Measurements from ENCODE around the gene CIC.

CIC gene

DNA sequence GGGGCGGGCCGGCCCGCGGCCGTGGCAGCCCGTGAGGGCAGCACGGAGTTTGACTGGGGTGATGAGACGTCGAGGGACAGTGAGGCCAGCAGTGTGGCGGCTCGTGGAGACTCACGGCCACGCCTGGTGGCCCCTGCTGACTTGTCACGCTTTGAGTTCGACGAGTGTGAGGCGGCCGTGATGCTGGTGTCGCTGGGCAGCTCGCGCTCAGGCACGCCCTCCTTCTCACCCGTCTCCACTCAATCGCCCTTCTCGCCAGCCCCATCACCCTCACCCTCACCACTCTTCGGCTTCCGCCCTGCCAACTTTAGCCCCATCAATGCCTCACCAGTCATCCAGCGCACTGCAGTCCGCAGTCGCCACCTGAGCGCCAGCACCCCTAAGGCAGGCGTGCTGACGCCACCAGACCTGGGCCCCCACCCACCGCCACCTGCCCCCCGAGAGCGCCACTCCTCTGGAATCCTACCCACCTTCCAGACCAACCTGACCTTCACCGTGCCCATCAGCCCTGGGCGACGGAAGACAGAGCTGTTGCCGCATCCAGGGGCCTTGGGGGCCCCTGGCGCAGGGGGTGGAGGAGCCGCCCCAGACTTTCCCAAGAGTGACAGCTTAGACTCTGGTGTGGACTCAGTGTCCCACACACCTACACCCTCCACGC lies 4.5 kb downstream of the CIC start:
- H3K9me2 ChIP-seq (replicated peaks; ENCODE audit: insufficient read depth, low read length) = no peaks in the 10 kb centered on the region
- no peaks in the 10 kb centered on the region for H3K9me3 ChIP-seq (replicated peaks; ENCODE audit: insufficient read depth, low read length)
- H3K27me3 ChIP-seq (replicated peaks; ENCODE audit: insufficient read depth, low read length) = no peaks in the 10 kb centered on the region
- TF ChIP-seq, protein P1, sequence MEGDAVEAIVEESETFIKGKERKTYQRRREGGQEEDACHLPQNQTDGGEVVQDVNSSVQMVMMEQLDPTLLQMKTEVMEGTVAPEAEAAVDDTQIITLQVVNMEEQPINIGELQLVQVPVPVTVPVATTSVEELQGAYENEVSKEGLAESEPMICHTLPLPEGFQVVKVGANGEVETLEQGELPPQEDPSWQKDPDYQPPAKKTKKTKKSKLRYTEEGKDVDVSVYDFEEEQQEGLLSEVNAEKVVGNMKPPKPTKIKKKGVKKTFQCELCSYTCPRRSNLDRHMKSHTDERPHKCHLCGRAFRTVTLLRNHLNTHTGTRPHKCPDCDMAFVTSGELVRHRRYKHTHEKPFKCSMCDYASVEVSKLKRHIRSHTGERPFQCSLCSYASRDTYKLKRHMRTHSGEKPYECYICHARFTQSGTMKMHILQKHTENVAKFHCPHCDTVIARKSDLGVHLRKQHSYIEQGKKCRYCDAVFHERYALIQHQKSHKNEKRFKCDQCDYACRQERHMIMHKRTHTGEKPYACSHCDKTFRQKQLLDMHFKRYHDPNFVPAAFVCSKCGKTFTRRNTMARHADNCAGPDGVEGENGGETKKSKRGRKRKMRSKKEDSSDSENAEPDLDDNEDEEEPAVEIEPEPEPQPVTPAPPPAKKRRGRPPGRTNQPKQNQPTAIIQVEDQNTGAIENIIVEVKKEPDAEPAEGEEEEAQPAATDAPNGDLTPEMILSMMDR (IDR thresholded peaks at IDR 0.05; ENCODE audit: low read length) = no peak
- TF ChIP-seq EZH2phosphoT487 (IDR thresholded peaks at IDR 0.05; ENCODE audit: low read length) (no peak), EZH2 (optimal IDR thresholded peaks at IDR 0.05; ENCODE audit: low read depth, low read length) (no peak)
- H3F3A ChIP-seq (ENCODE audit: insufficient read depth, low read length) = peaks cover 13% of the 10 kb centered on the region
- H2AFZ ChIP-seq (ENCODE audit: low read length) = no peak overlapping the region
- H3K9ac ChIP-seq (ENCODE audit: low read length) = no peak overlapping the region
- no peak for DNase-seq
- peaks cover 56% of the 10 kb centered on the region for H3K79me2 ChIP-seq (ENCODE audit: low read length)
- H3K36me3 ChIP-seq (replicated peaks; ENCODE audit: insufficient read depth, low read length) = no peaks in the 10 kb centered on the region
- H3K27ac ChIP-seq (ENCODE audit: low read length) = no peak overlapping the region
- H3K4me2 ChIP-seq (ENCODE audit: low read depth, low read length) = no peak overlapping the region
- no peaks in the 10 kb centered on the region for H4K20me1 ChIP-seq (ENCODE audit: insufficient read depth, low read length)
- peaks cover 8% of the 10 kb centered on the region for H3K4me1 ChIP-seq (ENCODE audit: low read length)
- no peak overlapping the region for H3K4me3 ChIP-seq (ENCODE audit: low read length)

GRCh38 chr19:42274065-42274682 lies 5.1 kb downstream of the CIC start:
- Histone ChIP-seq H3K9me3 (replicated peaks; ENCODE audit: insufficient read depth, low read length) (no peaks in the 10 kb centered on the region), H3K4me3 (ENCODE audit: low read length) (no peak overlapping the region), H3K4me2 (ENCODE audit: low read depth, low read length) (no peak overlapping the region), H4K20me1 (ENCODE audit: insufficient read depth, low read length) (no peaks in the 10 kb centered on the region), H2AFZ (ENCODE audit: low read length) (no peak overlapping the region), H3K36me3 (replicated peaks; ENCODE audit: insufficient read depth, low read length) (no peaks in the 10 kb centered on the region), H3K9ac (ENCODE audit: low read length) (no peak overlapping the region), H3K27me3 (replicated peaks; ENCODE audit: insufficient read depth, low read length) (no peaks in the 10 kb centered on the region), H3K9me2 (replicated peaks; ENCODE audit: insufficient read depth, low read length) (no peaks in the 10 kb centered on the region), H3K79me2 (ENCODE audit: low read length) (peaks cover 56% of the 10 kb centered on the region), H3K27ac (ENCODE audit: low read length) (no peak overlapping the region), H3K4me1 (ENCODE audit: low read length) (peaks cover 12% of the 10 kb centered on the region), H3F3A (ENCODE audit: insufficient read depth, low read length) (peaks cover 13% of the 10 kb centered on the region)
- TF ChIP-seq EZH2 (optimal IDR thresholded peaks at IDR 0.05; ENCODE audit: low read depth, low read length) = no peak
- TF ChIP-seq EZH2phosphoT487 (IDR thresholded peaks at IDR 0.05; ENCODE audit: low read length) = no peak
- TF ChIP-seq, protein P1 (IDR thresholded peaks at IDR 0.05; ENCODE audit: low read length) = no peak
- DNase-seq = no peak

GRCh38 chr19:42275103-42275502 lies 6.1 kb downstream of the CIC start:
- no peaks in the 10 kb centered on the region for H3K36me3 ChIP-seq (replicated peaks; ENCODE audit: insufficient read depth, low read length)
- H3F3A ChIP-seq (ENCODE audit: insufficient read depth, low read length) = peaks cover 6% of the 10 kb centered on the region
- H3K4me3 ChIP-seq (ENCODE audit: low read length) = no peak overlapping the region
- no peaks in the 10 kb centered on the region for H3K9me2 ChIP-seq (replicated peaks; ENCODE audit: insufficient read depth, low read length)
- no peak overlapping the region for H2AFZ ChIP-seq (ENCODE audit: low read length)
- no peaks in the 10 kb centered on the region for H3K27me3 ChIP-seq (replicated peaks; ENCODE audit: insufficient read depth, low read length)
- peaks cover 47% of the 10 kb centered on the region for H3K79me2 ChIP-seq (ENCODE audit: low read length)
- no peak overlapping the region for H3K27ac ChIP-seq (ENCODE audit: low read length)
- no peak overlapping the region for H3K4me2 ChIP-seq (ENCODE audit: low read depth, low read length)
- no peaks in the 10 kb centered on the region for H3K9me3 ChIP-seq (replicated peaks; ENCODE audit: insufficient read depth, low read length)
- TF ChIP-seq EZH2phosphoT487 (IDR thresholded peaks at IDR 0.05; ENCODE audit: low read length) (no peak), EZH2 (optimal IDR thresholded peaks at IDR 0.05; ENCODE audit: low read depth, low read length) (no peak)
- TF ChIP-seq, protein P1 (IDR thresholded peaks at IDR 0.05; ENCODE audit: low read length) = no peak
- peaks cover 16% of the 10 kb centered on the region for H3K4me1 ChIP-seq (ENCODE audit: low read length)
- DNase-seq = no peak
- H4K20me1 ChIP-seq (ENCODE audit: insufficient read depth, low read length) = no peaks in the 10 kb centered on the region
- H3K9ac ChIP-seq (ENCODE audit: low read length) = no peak overlapping the region
